IPS DF 6.9 (cell line): Measurements from ENCODE around the gene POLR2J3.
A peak's percentile ranks its signal among the peaks of the same experiment; 100 is the strongest.
"Not testable (repeated sequence)": the region's sequence is repeated elsewhere in the genome, so short reads cannot be mapped to it uniquely, and the experiment has no call there.

Experiments
- DNase-seq: peaks from one replicate; pipeline ENCODE4 v3.0.0-alpha.2; 2013; ENCODE audit warnings: low read depth, low spot score
- H3K27ac ChIP-seq: one replicate; pipeline ENCODE4 v1.5.1; 2013; ENCODE audit warnings: low read length, control low read depth
- H3K27me3 ChIP-seq: 2 replicates; pipeline ENCODE4 v1.6.1; 2013; ENCODE audit warnings: mild to moderate bottlenecking, low read length; ENCODE audit not compliant: control insufficient read depth, insufficient read depth
- H3K36me3 ChIP-seq: 2 replicates; pipeline ENCODE4 v1.6.1; 2013; ENCODE audit warnings: low read length; ENCODE audit not compliant: control insufficient read depth, insufficient read depth
- H3K4me1 ChIP-seq: 2 replicates; pipeline ENCODE4 v1.6.1; 2013; ENCODE audit warnings: low read length; ENCODE audit not compliant: control insufficient read depth, insufficient read depth
- H3K4me3 ChIP-seq: 2 replicates; pipeline ENCODE4 v1.5.1; 2013; ENCODE audit warnings: mild to moderate bottlenecking, low read length
- H3K9me3 ChIP-seq: 2 replicates; pipeline ENCODE4 v1.6.1; 2013; ENCODE audit warnings: low read length, inconsistent platforms; ENCODE audit not compliant: control insufficient read depth, insufficient read depth
- WGBS: extraction: QIAGEN DNeasy Blood & Tissue Kit; methylation state at CpG from one replicate; pipeline ENCODE4 v1.1.7; 2013; ENCODE audit warnings: mixed read lengths, missing lambda C conversion rate; ENCODE audit not compliant: insufficient read length, insufficient coverage; 5-methylcytosine and 5-hydroxymethylcytosine counted together

Gene POLR2J3

DNA sequence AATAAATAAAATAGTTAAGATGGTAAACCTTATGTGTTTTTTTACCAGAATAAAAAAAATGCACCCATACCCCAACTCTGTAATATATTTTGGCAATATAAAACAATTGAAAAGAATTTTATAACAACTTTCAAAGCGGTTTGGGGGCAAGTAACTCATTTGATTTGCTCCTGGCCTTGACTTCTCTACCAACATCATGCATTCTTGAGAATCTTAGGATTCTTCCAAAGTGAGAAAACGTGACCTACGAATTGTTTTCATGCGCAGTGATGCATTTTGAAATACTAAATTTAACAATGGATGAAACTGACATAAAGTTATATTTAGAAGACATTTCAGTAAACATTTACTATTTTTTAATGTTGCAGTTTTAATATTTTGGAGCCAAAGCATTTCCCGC is 51.6 kb downstream of the POLR2J3 start:
- H3K27me3 ChIP-seq, H3K4me1 ChIP-seq, H3K36me3 ChIP-seq, H3K9me3 ChIP-seq, H3K27ac ChIP-seq, H3K4me3 ChIP-seq, DNase-seq: not testable (repeated sequence)
- no CpG with 5 or more reads among the region's 5 CpGs for WGBS

DNA sequence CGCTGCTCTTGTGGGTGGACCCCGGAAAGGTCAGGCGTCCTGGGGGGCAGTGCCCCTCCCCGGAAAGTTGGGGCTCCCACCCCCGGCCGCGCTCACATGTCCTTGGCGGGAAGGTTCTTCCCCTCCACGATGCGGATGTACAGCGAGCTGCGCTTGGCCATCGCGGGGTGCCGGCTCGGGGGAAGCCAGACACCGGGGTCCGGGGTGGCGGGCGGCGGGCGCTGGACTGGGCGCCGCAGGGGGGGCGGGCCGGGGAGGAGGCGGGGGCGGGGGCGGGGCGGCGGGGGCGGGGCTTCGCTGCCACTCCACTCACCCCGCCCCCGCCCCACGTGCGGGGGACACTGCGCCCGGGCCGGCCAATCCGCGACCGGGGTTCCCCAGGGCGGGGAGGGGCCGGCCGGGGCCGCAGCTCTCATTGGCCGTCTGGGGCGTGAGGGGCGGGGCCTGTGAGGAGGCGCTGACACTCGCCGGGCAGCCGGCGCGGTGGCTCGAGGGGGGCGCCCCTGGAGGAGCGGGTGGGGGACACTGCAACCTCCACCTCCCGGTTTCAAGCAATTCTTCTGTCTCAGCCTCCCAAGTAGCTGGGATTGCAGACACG is 54.7 kb downstream of the POLR2J3 start, which contains the start of gene RASA4B:
TSS of gene RASA4B (minus strand) at position 228 of the 598 bp plus-strand sequence. CDS start at position 161, 67 bp downstream.
- DNase-seq, H3K36me3 ChIP-seq, H3K27ac ChIP-seq, H3K4me1 ChIP-seq, H3K9me3 ChIP-seq, H3K27me3 ChIP-seq: not testable (repeated sequence)
- no CpG with 5 or more reads among the region's 61 CpGs for WGBS
- peak within 1 kb of the TSS; percentile 33; the same call in 1 of the 2 replicates for H3K4me3 ChIP-seq
